ENCODE results near the gene CD8B. TPM values are rescaled to one million over a fixed set of nuclear protein-coding genes. Genes with fewer than 3 reads are reported as not detected.

Gene CD8B
- total RNA-seq, 2 donors from 2014 or later, result not detected

- Mint-ChIP-seq H3K27ac (no peak overlapping the region), H3K36me3 (ENCODE audit: low read depth) (no peaks in the 10 kb centered on the region), H3K9me3 (no peaks in the 10 kb centered on the region), H3K4me3 (no peak overlapping the region), H3K4me1 (peaks cover 7% of the 10 kb centered on the region), H3K27me3 (ENCODE audit: insufficient read depth) (no peaks in the 10 kb centered on the region)
- DNase-seq, result no peak
- Histone ChIP-seq H3K36me3 (ENCODE audit: control insufficient read depth, insufficient read depth, low read length) (no peaks in the 10 kb centered on the region), H3K9ac (ENCODE audit: extremely low read depth, low read length, poor library complexity, severe bottlenecking) (no peak overlapping the region), H3K4me3 (ENCODE audit: low read length) (no peak overlapping the region), H3K27me3 (ENCODE audit: control insufficient read depth, insufficient read depth, low read length, poor library complexity, severe bottlenecking) (no peaks in the 10 kb centered on the region), H3K4me1 (ENCODE audit: control insufficient read depth, insufficient read depth, low read length) (no peaks in the 10 kb centered on the region), H3K9me3 (ENCODE audit: control insufficient read depth, low read length) (no peaks in the 10 kb centered on the region), H3K27ac (ENCODE audit: low read depth, low read length) (no peak overlapping the region)
- WGBS, 2 experiments (ENCODE audit: insufficient coverage in 1 of 2, insufficient read length in 1 of 2), result 73 to 80% methylated on average over 6 to 7 of the region's 7 CpGs
- no peak for TF ChIP-seq CTCF (conservative IDR thresholded peaks at IDR 0.05)
Observed at GRCh38 chr2:86832334-86833096, 29.2 kb downstream of the CD8B start.

GRCh38 chr2:86831537-86831936 is 30.1 kb downstream of the CD8B start:
- Histone ChIP-seq H3K27me3 (ENCODE audit: control insufficient read depth, insufficient read depth, low read length, poor library complexity, severe bottlenecking) (no peaks in the 10 kb centered on the region), H3K9ac (ENCODE audit: extremely low read depth, low read length, poor library complexity, severe bottlenecking) (no peak overlapping the region), H3K27ac (ENCODE audit: low read depth, low read length) (no peak overlapping the region), H3K36me3 (ENCODE audit: control insufficient read depth, insufficient read depth, low read length) (no peaks in the 10 kb centered on the region), H3K4me3 (ENCODE audit: low read length) (no peak overlapping the region), H3K4me1 (ENCODE audit: control insufficient read depth, insufficient read depth, low read length) (no peaks in the 10 kb centered on the region), H3K9me3 (ENCODE audit: control insufficient read depth, low read length) (no peaks in the 10 kb centered on the region)
- Mint-ChIP-seq H3K9me3 (no peaks in the 10 kb centered on the region), H3K27me3 (ENCODE audit: insufficient read depth) (no peaks in the 10 kb centered on the region), H3K36me3 (ENCODE audit: low read depth) (no peaks in the 10 kb centered on the region), H3K4me3 (no peak overlapping the region), H3K27ac (no peak overlapping the region), H3K4me1 (peaks cover 7% of the 10 kb centered on the region)
- TF ChIP-seq CTCF (conservative IDR thresholded peaks at IDR 0.05), result no peak
- WGBS, 2 experiments (ENCODE audit: insufficient coverage in 1 of 2, insufficient read length in 1 of 2), result 70% methylated on average over 2 of the region's 2 CpGs; no CpG with 5 or more reads in 1 of the 2 experiments
- DNase-seq, result no peak

- Mint-ChIP-seq H3K9me3 (peaks cover 7% of the 10 kb centered on the region), H3K4me1 (peaks cover 7% of the 10 kb centered on the region), H3K27me3 (ENCODE audit: insufficient read depth) (peaks cover 1% of the 10 kb centered on the region), H3K27ac (no peak overlapping the region), H3K4me3 (no peak overlapping the region), H3K36me3 (ENCODE audit: low read depth) (no peaks in the 10 kb centered on the region)
- Histone ChIP-seq H3K4me1 (ENCODE audit: control insufficient read depth, insufficient read depth, low read length) (no peaks in the 10 kb centered on the region), H3K36me3 (ENCODE audit: control insufficient read depth, insufficient read depth, low read length) (no peaks in the 10 kb centered on the region), H3K27ac (ENCODE audit: low read depth, low read length) (no peak overlapping the region), H3K4me3 (ENCODE audit: low read length) (no peak overlapping the region), H3K9me3 (ENCODE audit: control insufficient read depth, low read length) (no peaks in the 10 kb centered on the region), H3K27me3 (ENCODE audit: control insufficient read depth, insufficient read depth, low read length, poor library complexity, severe bottlenecking) (no peaks in the 10 kb centered on the region), H3K9ac (ENCODE audit: extremely low read depth, low read length, poor library complexity, severe bottlenecking) (no peak overlapping the region)
- WGBS, 2 experiments (ENCODE audit: insufficient coverage in 1 of 2, insufficient read length in 1 of 2), result 87 to 94% methylated on average over 4 of the region's 4 CpGs
- TF ChIP-seq CTCF (conservative IDR thresholded peaks at IDR 0.05), result no peak
- no peak for DNase-seq
Observed at GRCh38 chr2:86826951-86827350, 34.7 kb downstream of the CD8B start.

Data from endodermal cell (in vitro differentiated cells).